ENCODE data around the gene PLEKHA7. TPM values are rescaled to one million over a fixed set of nuclear protein-coding genes. Genes with fewer than 3 reads are reported as not detected.

PLEKHA7 gene
- total RNA-seq, 4 donors from 2014 or later: 0.72 to 3.6 (median 2.2) TPM

GRCh38 chr11:16843294-16843693, 170.9 kb downstream of the PLEKHA7 start:
- Histone ChIP-seq H3K9me3 (no peaks in the 10 kb centered on the region), H3K36me3 (no peaks in the 10 kb centered on the region), H3K27me3 (no peaks in the 10 kb centered on the region), H3K4me3 (no peak overlapping the region), H3K27ac (no peak overlapping the region), H3K4me1 (peaks cover 0 to 9% of the 10 kb centered on the region in 2 donors)
- no peak for DNase-seq
- intact Hi-C loops (cut with DNase I; ENCODE audit: low total_unique reads): no loop called here
- in situ Hi-C loops (cut with MboI; ENCODE audit: low sequenced_read_pairs in 4 of 4): no loop called here
- TF ChIP-seq, protein P1, sequence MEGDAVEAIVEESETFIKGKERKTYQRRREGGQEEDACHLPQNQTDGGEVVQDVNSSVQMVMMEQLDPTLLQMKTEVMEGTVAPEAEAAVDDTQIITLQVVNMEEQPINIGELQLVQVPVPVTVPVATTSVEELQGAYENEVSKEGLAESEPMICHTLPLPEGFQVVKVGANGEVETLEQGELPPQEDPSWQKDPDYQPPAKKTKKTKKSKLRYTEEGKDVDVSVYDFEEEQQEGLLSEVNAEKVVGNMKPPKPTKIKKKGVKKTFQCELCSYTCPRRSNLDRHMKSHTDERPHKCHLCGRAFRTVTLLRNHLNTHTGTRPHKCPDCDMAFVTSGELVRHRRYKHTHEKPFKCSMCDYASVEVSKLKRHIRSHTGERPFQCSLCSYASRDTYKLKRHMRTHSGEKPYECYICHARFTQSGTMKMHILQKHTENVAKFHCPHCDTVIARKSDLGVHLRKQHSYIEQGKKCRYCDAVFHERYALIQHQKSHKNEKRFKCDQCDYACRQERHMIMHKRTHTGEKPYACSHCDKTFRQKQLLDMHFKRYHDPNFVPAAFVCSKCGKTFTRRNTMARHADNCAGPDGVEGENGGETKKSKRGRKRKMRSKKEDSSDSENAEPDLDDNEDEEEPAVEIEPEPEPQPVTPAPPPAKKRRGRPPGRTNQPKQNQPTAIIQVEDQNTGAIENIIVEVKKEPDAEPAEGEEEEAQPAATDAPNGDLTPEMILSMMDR (IDR thresholded peaks at IDR 0.05 in 4 of 5, conservative IDR thresholded peaks at IDR 0.05 in 1 of 5): no peak
- TF ChIP-seq POLR2A (IDR thresholded peaks at IDR 0.05): no peak
- no peak for ATAC-seq

- in situ Hi-C loops (cut with MboI; ENCODE audit: low sequenced_read_pairs in 4 of 4): no loop called here
- Histone ChIP-seq H3K4me1 (peaks cover 0 to 9% of the 10 kb centered on the region in 2 donors), H3K4me3 (no peak overlapping the region), H3K27me3 (no peaks in the 10 kb centered on the region), H3K9me3 (no peaks in the 10 kb centered on the region), H3K27ac (no peak overlapping the region), H3K36me3 (no peaks in the 10 kb centered on the region)
- DNase-seq (no peak), ATAC-seq (no peak)
- intact Hi-C loops (cut with DNase I; ENCODE audit: low total_unique reads): no loop called here
- TF ChIP-seq, protein P1 (IDR thresholded peaks at IDR 0.05 in 4 of 5, conservative IDR thresholded peaks at IDR 0.05 in 1 of 5): no peak
- no peak for TF ChIP-seq POLR2A (IDR thresholded peaks at IDR 0.05)
Observed at GRCh38 chr11:16841984-16842383, 172.2 kb downstream of the PLEKHA7 start.

- in situ Hi-C loops (cut with MboI; ENCODE audit: low sequenced_read_pairs in 4 of 4) (no loop called here), intact Hi-C loops (cut with DNase I; ENCODE audit: low total_unique reads) (no loop called here)
- no peaks in the 10 kb centered on the region for H3K9me3 ChIP-seq
- no peak overlapping the region for H3K4me3 ChIP-seq
- H3K4me1 ChIP-seq: peaks cover 0 to 9% of the 10 kb centered on the region in 2 donors
- TF ChIP-seq, protein P1 (IDR thresholded peaks at IDR 0.05 in 4 of 5, conservative IDR thresholded peaks at IDR 0.05 in 1 of 5): no peak
- no peak for TF ChIP-seq POLR2A (IDR thresholded peaks at IDR 0.05)
- no peaks in the 10 kb centered on the region for H3K27me3 ChIP-seq
- H3K36me3 ChIP-seq: no peaks in the 10 kb centered on the region
- ATAC-seq (no peak), DNase-seq (no peak)
- no peak overlapping the region for H3K27ac ChIP-seq
Observed at GRCh38 chr11:16841481-16841880, 172.7 kb downstream of the PLEKHA7 start.

GRCh38 chr11:16840951-16841350, 173.3 kb downstream of the PLEKHA7 start:
- no peak overlapping the region for H3K27ac ChIP-seq
- no peak overlapping the region for H3K4me3 ChIP-seq
- H3K36me3 ChIP-seq: no peaks in the 10 kb centered on the region
- no peaks in the 10 kb centered on the region for H3K9me3 ChIP-seq
- intact Hi-C loops (cut with DNase I; ENCODE audit: low total_unique reads): no loop called here
- no peak for ATAC-seq
- TF ChIP-seq, protein P1 (IDR thresholded peaks at IDR 0.05 in 4 of 5, conservative IDR thresholded peaks at IDR 0.05 in 1 of 5): no peak
- TF ChIP-seq POLR2A (IDR thresholded peaks at IDR 0.05): no peak
- in situ Hi-C loops (cut with MboI; ENCODE audit: low sequenced_read_pairs in 4 of 4): no loop called here
- no peaks in the 10 kb centered on the region for H3K27me3 ChIP-seq
- H3K4me1 ChIP-seq: peaks cover 0 to 9% of the 10 kb centered on the region in 2 donors
- no peak for DNase-seq

DNA sequence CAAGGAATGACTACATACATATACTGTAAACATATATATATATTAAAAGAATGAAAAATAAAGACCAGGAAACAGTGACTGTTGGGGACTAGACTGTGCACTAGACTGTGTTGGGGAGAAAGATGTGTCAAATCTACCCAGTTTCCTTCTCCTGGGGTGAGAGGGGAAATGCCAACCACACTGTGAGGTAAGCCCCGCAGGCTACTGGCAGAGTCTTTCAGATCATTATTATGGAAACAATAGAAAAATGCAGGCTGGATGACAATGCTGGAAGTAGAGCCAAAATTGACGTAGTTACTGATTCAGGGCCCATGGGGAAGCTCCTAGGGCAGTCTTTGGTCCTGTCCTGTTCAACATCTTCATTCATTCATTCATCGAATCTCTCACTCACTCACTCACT, 174.4 kb downstream of the PLEKHA7 start:
- H3K4me1 ChIP-seq: peaks cover 0 to 9% of the 10 kb centered on the region in 2 donors
- no peak for TF ChIP-seq POLR2A (IDR thresholded peaks at IDR 0.05)
- TF ChIP-seq, protein P1 (IDR thresholded peaks at IDR 0.05 in 4 of 5, conservative IDR thresholded peaks at IDR 0.05 in 1 of 5): no peak
- no peaks in the 10 kb centered on the region for H3K36me3 ChIP-seq
- no peak overlapping the region for H3K27ac ChIP-seq
- in situ Hi-C loops (cut with MboI; ENCODE audit: low sequenced_read_pairs in 4 of 4) (no loop called here), intact Hi-C loops (cut with DNase I; ENCODE audit: low total_unique reads) (no loop called here)
- ATAC-seq (no peak), DNase-seq (no peak)
- H3K27me3 ChIP-seq: no peaks in the 10 kb centered on the region
- H3K9me3 ChIP-seq: no peaks in the 10 kb centered on the region
- no peak overlapping the region for H3K4me3 ChIP-seq
